ENCODE results near the gene THBD.
"Not testable (repeated sequence)": the region's sequence is repeated elsewhere in the genome, so short reads cannot be mapped to it uniquely, and the experiment has no call there.

The THBD gene

DNA sequence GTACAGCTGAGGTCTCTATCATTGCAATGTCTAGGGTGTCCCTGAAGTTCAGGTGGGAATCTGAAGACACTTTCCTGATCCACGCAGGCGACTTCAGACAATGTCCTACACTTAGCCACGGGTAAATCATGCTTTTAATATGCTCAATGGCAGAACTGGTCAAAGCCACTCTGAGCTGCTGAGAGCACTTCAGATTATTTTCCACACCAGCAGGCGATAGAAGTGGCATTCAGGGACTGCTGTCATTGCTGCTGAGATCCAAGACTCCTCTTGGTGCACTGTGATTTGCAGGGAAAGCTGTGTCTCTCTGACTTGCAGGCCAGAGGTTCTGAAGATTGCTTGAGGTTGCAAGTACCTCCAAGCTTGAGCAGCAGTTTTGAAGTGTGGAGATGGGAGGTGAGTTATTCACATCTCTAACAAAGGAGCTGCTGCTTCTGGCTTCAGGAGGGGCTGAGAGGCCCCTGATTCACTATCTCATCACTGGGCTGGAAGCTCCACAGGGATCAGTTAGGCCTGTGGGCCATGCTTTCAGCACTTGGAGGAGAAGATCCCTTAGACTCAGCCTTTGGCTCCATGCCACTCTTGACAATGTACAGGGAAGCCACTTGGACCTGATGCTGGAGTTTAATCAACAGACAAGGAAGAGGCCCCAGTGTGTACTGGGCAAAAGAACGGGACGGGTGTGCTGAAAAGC lies 17.3 kb downstream of the THBD start:
- no peak overlapping the region for H3K27ac ChIP-seq
- no peak for TF ChIP-seq CTCF (conservative IDR thresholded peaks at IDR 0.05)

DNA sequence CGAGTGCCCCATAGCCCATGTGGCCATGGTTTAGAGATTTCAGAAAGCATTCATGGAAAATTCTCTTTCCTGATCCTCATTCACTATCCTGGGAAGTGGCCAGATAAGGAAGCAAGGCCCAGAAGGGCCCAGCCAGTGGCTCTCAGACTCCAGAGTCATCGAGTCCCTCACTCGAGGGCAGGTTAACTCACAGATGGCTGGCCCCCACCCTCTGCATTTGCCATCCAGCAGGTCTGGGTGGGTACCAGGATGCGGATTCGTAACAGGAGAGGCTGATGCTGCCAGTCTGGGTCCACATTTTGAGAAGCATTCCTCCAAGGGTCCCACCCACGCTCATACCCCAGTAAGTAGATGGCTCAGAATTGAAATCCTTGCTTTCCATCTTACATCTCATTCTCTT lies 18.1 kb downstream of the THBD start:
- no peak overlapping the region for H3K27ac ChIP-seq
- TF ChIP-seq CTCF (conservative IDR thresholded peaks at IDR 0.05): no peak

DNA sequence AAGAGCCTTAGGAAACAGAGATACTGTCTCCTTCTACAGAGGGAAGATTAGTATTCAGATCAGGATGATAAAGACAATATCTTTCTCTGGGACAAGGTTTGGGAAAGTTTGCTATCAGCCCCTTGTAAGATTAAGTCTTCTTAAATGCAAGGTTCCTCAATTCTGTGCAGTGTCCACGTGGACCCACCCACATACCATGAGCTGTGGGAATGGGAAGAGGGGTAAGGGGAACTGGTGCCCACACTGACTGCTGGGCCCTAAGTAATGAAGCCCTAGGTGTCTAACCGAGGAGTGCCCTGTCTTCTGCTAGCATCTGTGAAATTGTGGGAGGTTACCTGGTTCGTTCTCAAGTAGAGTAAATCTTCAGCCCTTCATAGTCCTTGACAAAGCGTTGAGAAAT lies 20.1 kb downstream of the THBD start:
- H3K27ac ChIP-seq: no peak overlapping the region
- no peak for TF ChIP-seq CTCF (conservative IDR thresholded peaks at IDR 0.05)

DNA sequence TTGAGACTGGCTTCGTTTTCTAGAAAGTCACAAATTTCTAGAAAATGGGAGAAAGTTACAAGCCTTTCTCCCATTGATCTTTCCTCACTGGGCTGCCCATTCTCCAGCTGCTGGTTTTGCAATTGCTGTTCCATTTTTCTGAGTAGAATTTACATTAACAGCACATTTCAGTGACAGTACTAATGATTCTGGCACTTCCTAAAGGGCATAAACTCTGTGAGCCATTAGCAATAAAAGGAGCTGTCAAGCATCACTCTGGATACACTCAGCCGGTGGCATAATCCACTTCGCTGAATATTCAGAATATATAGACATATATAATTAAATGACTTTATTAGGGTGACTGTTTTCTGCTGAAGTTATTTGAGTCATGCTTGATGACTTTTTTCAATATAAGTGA lies 21.1 kb downstream of the THBD start:
- H3K27ac ChIP-seq: no peak overlapping the region
- TF ChIP-seq CTCF (conservative IDR thresholded peaks at IDR 0.05): no peak

DNA sequence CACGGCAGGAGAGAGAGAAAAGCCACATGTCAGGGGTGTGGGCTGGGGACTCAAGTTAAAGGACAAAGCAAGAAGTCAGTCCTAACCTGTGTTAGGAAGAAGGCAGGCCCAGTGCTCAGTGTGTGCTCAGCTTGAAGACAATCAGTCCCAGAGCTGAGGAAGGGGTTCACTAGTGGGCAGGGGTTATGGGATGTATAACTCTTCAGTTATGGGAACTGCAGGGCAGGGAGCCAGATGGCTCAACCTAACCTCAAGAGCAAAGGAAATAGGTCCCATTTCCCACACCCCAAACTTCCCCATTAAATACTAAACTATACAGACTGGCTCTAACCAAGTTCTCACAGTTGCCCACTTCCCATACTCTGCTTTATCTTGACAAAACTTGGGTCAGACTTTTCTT lies 21.8 kb downstream of the THBD start:
- no peak overlapping the region for H3K27ac ChIP-seq
- no peak for TF ChIP-seq CTCF (conservative IDR thresholded peaks at IDR 0.05)

DNA sequence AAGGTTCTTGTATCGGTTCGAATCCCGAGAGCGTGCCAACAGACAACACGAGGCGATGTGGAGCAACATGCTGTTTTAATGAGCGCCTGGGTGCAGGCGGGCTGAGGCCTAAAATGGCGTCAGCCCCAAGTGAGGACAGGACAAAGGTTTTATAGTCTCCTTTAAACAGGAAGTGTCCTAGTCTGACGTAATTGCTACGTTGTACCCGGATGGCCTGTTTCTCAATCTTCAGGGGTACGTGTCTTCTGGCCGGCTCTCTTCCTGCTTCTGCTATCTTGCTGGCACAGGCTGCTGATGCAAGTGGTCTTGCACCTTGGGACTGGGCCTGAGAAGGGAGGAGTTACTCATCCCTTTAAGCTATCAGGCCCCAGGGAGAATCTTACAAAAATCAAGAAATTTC lies 24.0 kb downstream of the THBD start:
- not testable (repeated sequence) for H3K27ac ChIP-seq

DNA sequence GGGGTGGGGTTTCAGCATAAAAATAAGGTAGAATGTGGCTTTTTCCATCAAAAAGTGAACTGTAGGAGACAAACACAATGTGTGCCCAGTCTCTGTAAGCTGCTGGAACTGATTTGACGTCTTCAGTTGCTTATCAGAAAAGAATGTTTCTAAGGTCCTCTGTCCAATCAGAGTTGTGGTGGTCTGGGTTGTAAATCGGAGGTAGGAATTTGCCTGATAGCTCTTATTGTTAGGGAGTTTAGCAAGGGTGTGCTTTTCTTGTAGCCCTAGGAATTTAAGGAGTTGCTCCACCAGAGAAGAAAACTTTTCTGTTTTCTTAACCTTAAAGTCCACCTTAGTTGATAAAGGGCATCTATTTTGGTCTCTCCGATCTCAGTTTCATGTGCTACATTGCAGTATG lies 24.8 kb downstream of the THBD start:
- no peak overlapping the region for H3K27ac ChIP-seq
- TF ChIP-seq CTCF (conservative IDR thresholded peaks at IDR 0.05): no peak

GRCh38 chr20:23023621-23024177 lies 25.8 kb downstream of the THBD start:
- no peak for TF ChIP-seq CTCF (conservative IDR thresholded peaks at IDR 0.05)
- H3K27ac ChIP-seq: no peak overlapping the region

All from VCaP (cell line).